Gastrocnemius medialis (tissue), 4 donors: ENCODE data around the gene CNTN4. TPM values are rescaled to one million over a fixed set of nuclear protein-coding genes. Genes with fewer than 3 reads are reported as not detected.

Source experiments
- ATAC-seq, 2 donors: fragments of 150-250 bp; one replicate each; pipeline ENCODE4 v1.9.1; 2016
- DNase-seq, 2 donors: peaks; one replicate each; pipeline ENCODE4 v3.0.0-alpha.2; 2019
- H3K27ac ChIP-seq, 4 donors: fragments of 200-600 bp; sonication (generic); 1 replicate in 1 of 4; 2 replicates in 3 of 4; pipeline ENCODE4 v1.5.1; 2016 to 2018; ENCODE audit warnings: mild to moderate bottlenecking in 2 of 4, moderate library complexity in 1 of 4
- H3K27me3 ChIP-seq, 3 donors: fragments of 200-600 bp; sonication (generic) in 2 of 3; 1 replicate in 1 of 3; 2 replicates in 2 of 3; pipeline versions ENCODE4 v1.5.1 to v1.6.0; 2016 to 2019; ENCODE audit warnings: mild to moderate bottlenecking in 1 of 3, moderate library complexity in 1 of 3
- H3K36me3 ChIP-seq, 2 donors: fragments of 200-600 bp; sonication (generic) in 1 of 2; one replicate each; pipeline ENCODE4 v1.5.1; 2017 to 2018
- H3K4me1 ChIP-seq, 2 donors: fragments of 200-600 bp; sonication (generic) in 1 of 2; one replicate each; pipeline ENCODE4 v1.5.1; 2016 to 2017; ENCODE audit warnings: mild to moderate bottlenecking in 2 of 2
- H3K4me3 ChIP-seq, 4 donors: fragments of 200-600 bp; sonication (generic) in 3 of 4; 1 replicate in 1 of 4; 2 replicates in 3 of 4; pipeline ENCODE4 v1.5.1; 2016 to 2019; ENCODE audit warnings: mild to moderate bottlenecking in 2 of 4
- H3K9me3 ChIP-seq, 3 donors: fragments of 200-600 bp; sonication (generic) in 2 of 3; 1 replicate in 1 of 3; 2 replicates in 2 of 3; pipeline ENCODE4 v1.5.1; 2016 to 2019
- CTCF ChIP-seq, 5 experiments: fragments of 450-650 bp in 3 of 5; fragments of 200-600 bp in 2 of 5; sonication (generic) in 2 of 5; IDR thresholded peaks in 4 of 5; conservative IDR thresholded peaks in 1 of 5; 1 replicate in 4 of 5; 2 replicates in 1 of 5; pipeline ENCODE4 v1.5.1; 2016 to 2019; ENCODE audit warnings: antibody characterized with exemption in 5 of 5, mild to moderate bottlenecking in 3 of 5, moderate library complexity in 3 of 5
- POLR2A ChIP-seq, 2 donors: fragments of 450-650 bp; IDR thresholded peaks; one replicate each; pipeline ENCODE4 v1.6.1; 2017; ENCODE audit warnings: antibody characterized with exemption in 2 of 2, mild to moderate bottlenecking in 2 of 2, moderate library complexity in 2 of 2
- in situ Hi-C, 4 donors: fragments of 200-750 bp; cut with MboI; loops; one replicate each; pipeline versions ENCODE4 v1.15.0 to v1.8.0; 2017; ENCODE audit warnings: low sequenced_read_pairs in 4 of 4
- intact Hi-C: fragments of 100-400 bp; cut with DNase I; formaldehyde crosslinking; loops from one replicate; pipeline ENCODE4 v1.15.1; 2023; ENCODE audit warnings: low total_unique reads
- total RNA-seq, 4 donors: library from RNA; depleted of rRNA; stranded (reverse); fragments of >200 nt; gene quantifications; one replicate each; pipeline versions ENCODE4 v1.1.0 to v1.2.3, GENCODE V29; 2016

The CNTN4 gene
- total RNA-seq, 4 donors from 2014 or later: 0.51 to 1.9 (median 1.4) TPM

GRCh38 chr3:2944628-2945027 lies 846.0 kb downstream of the CNTN4 start:
- intact Hi-C loops: no loop called here
- H3K27ac ChIP-seq: no peak overlapping the region
- DNase-seq (no peak), ATAC-seq (no peak)
- H3K4me3 ChIP-seq: no peak overlapping the region
- in situ Hi-C loops: no loop called here
- H3K4me1 ChIP-seq: no peaks in the 10 kb centered on the region
- no peaks in the 10 kb centered on the region for H3K36me3 ChIP-seq
- H3K27me3 ChIP-seq: no peaks in the 10 kb centered on the region
- H3K9me3 ChIP-seq: no peaks in the 10 kb centered on the region
- TF ChIP-seq CTCF (IDR thresholded peaks at IDR 0.05 in 4 of 5, conservative IDR thresholded peaks at IDR 0.05 in 1 of 5) (no peak), POLR2A (IDR thresholded peaks at IDR 0.05) (no peak)

GRCh38 chr3:2945121-2945520 lies 846.5 kb downstream of the CNTN4 start:
- in situ Hi-C loops (no loop called here), intact Hi-C loops (no loop called here)
- no peak for TF ChIP-seq CTCF (IDR thresholded peaks at IDR 0.05 in 4 of 5, conservative IDR thresholded peaks at IDR 0.05 in 1 of 5)
- TF ChIP-seq POLR2A (IDR thresholded peaks at IDR 0.05): no peak
- Histone ChIP-seq H3K4me3 (no peak overlapping the region), H3K27me3 (no peaks in the 10 kb centered on the region), H3K36me3 (no peaks in the 10 kb centered on the region), H3K9me3 (no peaks in the 10 kb centered on the region), H3K27ac (no peak overlapping the region), H3K4me1 (no peaks in the 10 kb centered on the region)
- DNase-seq (no peak), ATAC-seq (no peak)

DNA sequence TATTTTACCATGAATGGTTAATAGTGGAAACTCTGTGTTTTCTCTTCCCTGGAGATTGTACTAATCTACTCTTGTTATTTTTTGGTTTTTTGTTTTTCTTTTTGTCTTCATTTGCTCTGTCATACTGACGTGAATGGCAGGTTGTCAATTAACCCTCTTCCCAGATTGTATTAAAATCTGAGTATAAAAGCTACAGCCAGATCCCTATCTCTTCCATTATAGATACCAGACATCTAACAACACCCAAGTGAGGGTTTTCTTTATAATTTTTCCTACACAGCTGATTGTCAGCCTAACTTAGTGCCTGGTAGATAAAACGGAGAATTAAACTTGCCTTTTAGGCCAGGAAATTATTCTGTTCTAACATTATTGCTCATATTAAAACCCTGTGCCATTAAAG lies 848.9 kb downstream of the CNTN4 start:
- no peak for DNase-seq
- H3K9me3 ChIP-seq: no peaks in the 10 kb centered on the region
- no peaks in the 10 kb centered on the region for H3K27me3 ChIP-seq
- in situ Hi-C loops: no loop called here
- TF ChIP-seq CTCF (IDR thresholded peaks at IDR 0.05 in 4 of 5, conservative IDR thresholded peaks at IDR 0.05 in 1 of 5): no peak
- no peak for TF ChIP-seq POLR2A (IDR thresholded peaks at IDR 0.05)
- intact Hi-C loops: no loop called here
- H3K36me3 ChIP-seq: no peaks in the 10 kb centered on the region
- no peak overlapping the region for H3K27ac ChIP-seq
- no peak for ATAC-seq
- H3K4me3 ChIP-seq: no peak overlapping the region
- no peaks in the 10 kb centered on the region for H3K4me1 ChIP-seq

- TF ChIP-seq CTCF (IDR thresholded peaks at IDR 0.05 in 4 of 5, conservative IDR thresholded peaks at IDR 0.05 in 1 of 5) (no peak), POLR2A (IDR thresholded peaks at IDR 0.05) (no peak)
- intact Hi-C loops: no loop called here
- in situ Hi-C loops: no loop called here
- Histone ChIP-seq H3K36me3 (no peaks in the 10 kb centered on the region), H3K9me3 (no peaks in the 10 kb centered on the region), H3K4me1 (no peaks in the 10 kb centered on the region), H3K27me3 (no peaks in the 10 kb centered on the region), H3K27ac (no peak overlapping the region), H3K4me3 (no peak overlapping the region)
- no peak for DNase-seq
- ATAC-seq: no peak
Observed at GRCh38 chr3:2948882-2949281, 850.2 kb downstream of the CNTN4 start.

- H3K9me3 ChIP-seq: no peaks in the 10 kb centered on the region
- H3K27ac ChIP-seq: no peak overlapping the region
- in situ Hi-C loops (no loop called here), intact Hi-C loops (no loop called here)
- no peaks in the 10 kb centered on the region for H3K36me3 ChIP-seq
- DNase-seq (no peak), ATAC-seq (no peak)
- TF ChIP-seq POLR2A (IDR thresholded peaks at IDR 0.05) (no peak), CTCF (IDR thresholded peaks at IDR 0.05 in 4 of 5, conservative IDR thresholded peaks at IDR 0.05 in 1 of 5) (no peak)
- H3K4me1 ChIP-seq: no peaks in the 10 kb centered on the region
- H3K27me3 ChIP-seq: no peaks in the 10 kb centered on the region
- H3K4me3 ChIP-seq: no peak overlapping the region
Observed at GRCh38 chr3:2950159-2950558, 851.5 kb downstream of the CNTN4 start.
